DLD1 (cell line): Measurements from ENCODE around the gene IGFN1.
"Not testable (repeated sequence)": the region's sequence is repeated elsewhere in the genome, so short reads cannot be mapped to it uniquely, and the experiment has no call there.

Experiments
- in situ Hi-C: cut with HindIII; loops from 2 replicates; pipeline ENCODE4 v1.10.0; 2017; ENCODE audit warnings: low sequenced_read_pairs

IGFN1 gene

GRCh38 chr1:201229771-201230635 lies 39.4 kb downstream of the IGFN1 start:
- in situ Hi-C loops, result loop anchor here (5.0 to 10.0 kb wide), 3 partner anchors 48 to 185 kb away; no protein-coding TSS in a partner anchor

GRCh38 chr1:201230676-201231075 lies 40.1 kb downstream of the IGFN1 start:
- in situ Hi-C loops, result no loop called here

- in situ Hi-C loops, result not testable (repeated sequence)
Observed at GRCh38 chr1:201239646-201240045, 49.0 kb downstream of the IGFN1 start.

GRCh38 chr1:201240171-201240570 lies 49.5 kb downstream of the IGFN1 start:
- in situ Hi-C loops, result no loop called here

GRCh38 chr1:201241736-201242135 lies 51.1 kb downstream of the IGFN1 start:
- in situ Hi-C loops, result no loop called here

GRCh38 chr1:201245082-201245481 lies 54.5 kb downstream of the IGFN1 start:
- in situ Hi-C loops, result no loop called here

- in situ Hi-C loops, result no loop called here
Observed at GRCh38 chr1:201248721-201249559, 58.3 kb downstream of the IGFN1 start.

- in situ Hi-C loops, result no loop called here
Observed at GRCh38 chr1:201250326-201251011, 59.8 kb downstream of the IGFN1 start.

GRCh38 chr1:201251411-201251810 lies 60.8 kb downstream of the IGFN1 start:
- in situ Hi-C loops, result no loop called here

- in situ Hi-C loops, result no loop called here
Observed at GRCh38 chr1:201251851-201252430, 61.3 kb downstream of the IGFN1 start.

GRCh38 chr1:201252944-201253371 lies 62.3 kb downstream of the IGFN1 start:
- in situ Hi-C loops, result no loop called here

- in situ Hi-C loops, result no loop called here
Observed at GRCh38 chr1:201253411-201253810, 62.8 kb downstream of the IGFN1 start.

- in situ Hi-C loops, result no loop called here
Observed at GRCh38 chr1:201253906-201254624, 63.4 kb downstream of the IGFN1 start.

GRCh38 chr1:201254625-201255478 lies 64.2 kb downstream of the IGFN1 start:
- in situ Hi-C loops, result no loop called here

- in situ Hi-C loops, result no loop called here
Observed at GRCh38 chr1:201255479-201256362, 65.1 kb downstream of the IGFN1 start.

GRCh38 chr1:201258132-201258531 lies 67.5 kb downstream of the IGFN1 start:
- in situ Hi-C loops, result not testable (repeated sequence)

GRCh38 chr1:201258763-201259230 lies 68.2 kb downstream of the IGFN1 start:
- in situ Hi-C loops, result no loop called here
